ENCODE measurements around the gene ELP6. TPM values are rescaled to one million over a fixed set of nuclear protein-coding genes. Genes with fewer than 3 reads are reported as not detected.

The ELP6 gene
- total and polyA plus RNA-seq, 9 of the 15 experiments (the other 6 are each of a cell fraction or from before 2014, with no cell fraction given), result 76.9 to 198 (median 83.3) TPM

GRCh38 chr3:47536221-47536891 lies 22.8 kb upstream of the ELP6 start:
- POLR2A ChIA-PET, result interaction anchor here (1.0 to 1.3 kb wide), 2 partner anchors 14 to 70 kb away, joined by 3 to 4 read pairs; no protein-coding TSS in a partner anchor
- H3K27me3 ChIP-seq (ENCODE audit: control insufficient read depth in 2 of 2, insufficient read depth in 2 of 2, low read length in 2 of 2), result no peaks in the 10 kb centered on the region
- CTCF ChIA-PET (ENCODE audit: low intra/inter-chr PET ratio), result interaction anchor here (0.6 kb wide), 1 partner anchor 1564 kb away, joined by 3 read pairs; no protein-coding TSS in a partner anchor
- intact Hi-C loops (cut with micrococcal nuclease), result no loop called here
- H3K9me3 ChIP-seq (replicated peaks; ENCODE audit: control insufficient read depth, insufficient read depth, low read depth, low read length), result 0 out of 2 replicates have a peak, but pooled peaks cover 3% of the 10 kb centered on the region
- no peak overlapping the region for H3K4me3 ChIP-seq
- peak overlapping the region; percentile 34 for H2AFZ ChIP-seq (ENCODE audit: low read depth, low read length)
- no peak overlapping the region; a peak in 1 of 4 replicates for H3K9ac ChIP-seq (ENCODE audit: insufficient read depth in 1 of 2, low read depth in 2 of 2, low read length in 2 of 2)
- no peaks in the 10 kb centered on the region for H4K20me1 ChIP-seq (replicated peaks; ENCODE audit: control insufficient read depth, insufficient read depth, low read length)
- WGBS (ENCODE audit: insufficient coverage, low coverage, missing lambda C conversion rate), result 59% methylated on average over 19 of the region's 19 CpGs
- ATAC-seq (no peak), FAIRE-seq (no peak), DNase-seq (ENCODE audit: extremely low read depth in 1 of 4, low spot score in 3 of 4) (no peak)
- H3K79me2 ChIP-seq (ENCODE audit: control insufficient read depth, insufficient read depth, low read length), result no peaks in the 10 kb centered on the region
- BruUV-seq (replicated peaks), result no TSS peak
- in situ Hi-C loops (cut with MboI), result no loop called here
- no peaks in the 10 kb centered on the region for H3K36me3 ChIP-seq (ENCODE audit: control insufficient read depth, insufficient read depth, low read length)
- H3K4me1 ChIP-seq (replicated peaks in 1 of 2; ENCODE audit: control insufficient read depth in 2 of 2, insufficient read depth in 2 of 2, low read length in 2 of 2), result peaks cover 8 to 16% of the 10 kb centered on the region in 2 experiments; a peak in 4 of 5 replicates
- no peak overlapping the region for H3K4me2 ChIP-seq (ENCODE audit: insufficient read depth, low read length)
- TF ChIP-seq ELF4 (CRISPR knock-in tag; IDR thresholded peaks at IDR 0.05) (no peak), E4F1 (CRISPR knock-in tag; IDR thresholded peaks at IDR 0.05; ENCODE audit: borderline replicate concordance) (no peak), E2F5 (CRISPR knock-in tag; IDR thresholded peaks at IDR 0.05) (no peak), HNRNPH1 (optimal IDR thresholded peaks at IDR 0.05; ENCODE audit: low read depth, low read length) (no peak), ZNF644 (tag; IDR thresholded peaks at IDR 0.05; ENCODE audit: low read depth) (no peak), CTBP1 (IDR thresholded peaks at IDR 0.05; ENCODE audit: borderline replicate concordance) (no peak), ZNF668 (CRISPR knock-in tag; IDR thresholded peaks at IDR 0.05) (no peak), MYC (IDR thresholded peaks at IDR 0.05; ENCODE audit: low read depth, low read length) (no peak), MYC (CRISPR knock-in tag; IDR thresholded peaks at IDR 0.05; ENCODE audit: borderline replicate concordance, low read depth) (no peak), CBFB (CRISPR knock-in tag; IDR thresholded peaks at IDR 0.05) (no peak)
- no peaks in the 10 kb centered on the region for H3K9me1 ChIP-seq (ENCODE audit: control insufficient read depth, insufficient read depth, low read length)
- H3K27ac ChIP-seq (ENCODE audit: extremely low read depth, low read depth, low read length), result no peak overlapping the region
